GM18505 (cell line): Measurements from ENCODE around the gene RRP7A.
"Not testable (repeated sequence)": the region's sequence is repeated elsewhere in the genome, so short reads cannot be mapped to it uniquely, and the experiment has no call there.

ENCODE experiments used
- ATAC-seq: cut with Tn5 transposase; IDR thresholded peaks from one replicate; pipeline ENCODE4 v1.9.1; 2021; ENCODE audit not compliant: unreplicated experiment
- POLR2A ChIP-seq: IDR thresholded peaks from 4 replicates; pipeline ENCODE4 v1.6.1; 2011; ENCODE audit warnings: borderline replicate concordance; ENCODE audit not compliant: insufficient read depth, insufficient read length; ENCODE audit errors: extremely low read depth

Gene RRP7A

GRCh38 chr22:42493393-42493792, 26.2 kb downstream of the RRP7A start:
- no peak for ATAC-seq
- TF ChIP-seq POLR2A, result no peak

GRCh38 chr22:42492323-42492690, 27.3 kb downstream of the RRP7A start:
- no peak for TF ChIP-seq POLR2A
- ATAC-seq, result no peak

- TF ChIP-seq POLR2A, result no peak
- no peak for ATAC-seq
These were observed 29.3 kb downstream of the RRP7A start for GRCh38 chr22:42490243-42490832.

- ATAC-seq, result no peak
- TF ChIP-seq POLR2A, result no peak
These were observed 30.6 kb downstream of the RRP7A start for GRCh38 chr22:42489000-42489399.

GRCh38 chr22:42484506-42484905, 35.1 kb downstream of the RRP7A start:
- no peak for TF ChIP-seq POLR2A
- no peak for ATAC-seq

GRCh38 chr22:42483610-42484223, 35.9 kb downstream of the RRP7A start:
- ATAC-seq, result not testable (repeated sequence)

GRCh38 chr22:42475122-42475521, 44.5 kb downstream of the RRP7A start:
- ATAC-seq, result no peak
- no peak for TF ChIP-seq POLR2A

- ATAC-seq, result no peak
These were observed 46.0 kb downstream of the RRP7A start for GRCh38 chr22:42473484-42474193.

GRCh38 chr22:42472671-42473070, 46.9 kb downstream of the RRP7A start:
- ATAC-seq, result no peak
- TF ChIP-seq POLR2A, result no peak

More at GRCh38 chr22:42473484-42474193, 46.0 kb downstream of the RRP7A start:
- TF ChIP-seq POLR2A, result no peak

GRCh38 chr22:42471441-42471840, 48.2 kb downstream of the RRP7A start:
- no peak for TF ChIP-seq POLR2A
- ATAC-seq, result no peak

GRCh38 chr22:42470366-42471082, 49.1 kb downstream of the RRP7A start:
- TF ChIP-seq POLR2A, result no peak
- ATAC-seq, result no peak

- no peak for ATAC-seq
These were observed 50.8 kb downstream of the RRP7A start for GRCh38 chr22:42468841-42469240.

GRCh38 chr22:42462016-42462415, 57.6 kb downstream of the RRP7A start:
- no peak for ATAC-seq
- TF ChIP-seq POLR2A, result no peak

More at GRCh38 chr22:42468841-42469240, 50.8 kb downstream of the RRP7A start:
- TF ChIP-seq POLR2A, result no peak
